Measurements from ENCODE around the gene GAMT.
A peak's percentile ranks its signal among the peaks of the same experiment; 100 is the strongest.

The GAMT gene

GRCh38 chr19:1383312-1384084, 17.8 kb downstream of the GAMT start, which contains the start of gene NDUFS7:
TSS of gene NDUFS7 (plus strand) at chr19:1383907. CDS start at chr19:1383927, 20 bp downstream.
- peak; percentile 83 for DNase-seq

DNA sequence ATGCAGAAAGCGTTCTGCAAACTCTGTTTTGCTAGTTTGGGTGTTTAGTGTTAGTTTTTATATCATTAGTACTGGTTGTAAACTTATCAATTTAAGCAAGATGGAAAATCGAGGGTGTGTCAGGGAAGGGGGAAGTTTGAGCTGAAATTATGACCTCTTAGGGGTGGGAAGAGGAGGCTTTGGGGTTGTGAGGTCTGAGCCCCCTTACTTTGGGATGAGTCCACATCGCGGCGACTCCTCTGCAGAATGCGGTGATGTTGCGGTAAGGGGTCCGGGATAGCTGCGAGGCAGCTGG, 18.4 kb downstream of the GAMT start:
- DNase-seq = no peak

GRCh38 chr19:1382250-1382649, 19.1 kb downstream of the GAMT start:
- no peak for DNase-seq

- DNase-seq = no peak
Observed at GRCh38 chr19:1379961-1380489, 21.3 kb downstream of the GAMT start.

DNA sequence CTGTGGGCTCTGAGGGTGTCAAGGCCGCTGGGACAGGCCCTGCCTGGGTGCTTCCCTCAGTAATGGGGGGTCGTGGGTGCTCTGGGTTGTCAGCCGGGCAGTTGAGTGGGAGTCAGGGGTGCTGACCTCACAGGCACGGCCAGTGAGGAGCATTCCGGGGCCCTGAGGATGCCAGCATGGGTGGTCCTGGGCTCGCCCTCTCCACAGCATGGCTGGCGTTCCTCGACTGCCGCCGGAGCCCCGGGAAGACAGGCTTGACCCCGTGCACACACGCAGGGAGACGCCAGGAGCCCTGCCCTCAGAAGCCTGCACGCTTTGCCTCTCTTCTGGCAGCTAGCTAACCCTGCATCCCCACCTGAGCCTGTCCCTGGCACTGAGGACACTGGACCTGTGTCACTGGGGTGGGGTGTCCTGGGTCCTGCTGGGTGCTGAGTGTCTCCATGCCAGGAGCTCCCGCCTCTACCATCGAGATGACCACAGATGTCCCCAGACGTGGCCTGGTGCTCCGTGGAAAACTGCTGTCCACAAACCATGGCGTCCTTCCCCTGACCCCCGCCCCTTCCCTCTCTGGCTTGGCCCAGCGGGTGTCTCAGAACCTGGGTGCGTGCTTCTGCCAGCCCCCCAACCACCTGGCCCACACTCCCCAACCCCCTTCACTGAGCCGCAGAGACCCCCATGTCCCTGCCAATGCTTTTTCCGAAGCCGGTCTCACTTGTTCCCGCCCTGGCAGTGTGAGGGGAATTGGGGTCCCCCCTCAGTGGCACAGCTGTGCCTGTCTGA, 22.0 kb downstream of the GAMT start:
- no peak for DNase-seq

DNA sequence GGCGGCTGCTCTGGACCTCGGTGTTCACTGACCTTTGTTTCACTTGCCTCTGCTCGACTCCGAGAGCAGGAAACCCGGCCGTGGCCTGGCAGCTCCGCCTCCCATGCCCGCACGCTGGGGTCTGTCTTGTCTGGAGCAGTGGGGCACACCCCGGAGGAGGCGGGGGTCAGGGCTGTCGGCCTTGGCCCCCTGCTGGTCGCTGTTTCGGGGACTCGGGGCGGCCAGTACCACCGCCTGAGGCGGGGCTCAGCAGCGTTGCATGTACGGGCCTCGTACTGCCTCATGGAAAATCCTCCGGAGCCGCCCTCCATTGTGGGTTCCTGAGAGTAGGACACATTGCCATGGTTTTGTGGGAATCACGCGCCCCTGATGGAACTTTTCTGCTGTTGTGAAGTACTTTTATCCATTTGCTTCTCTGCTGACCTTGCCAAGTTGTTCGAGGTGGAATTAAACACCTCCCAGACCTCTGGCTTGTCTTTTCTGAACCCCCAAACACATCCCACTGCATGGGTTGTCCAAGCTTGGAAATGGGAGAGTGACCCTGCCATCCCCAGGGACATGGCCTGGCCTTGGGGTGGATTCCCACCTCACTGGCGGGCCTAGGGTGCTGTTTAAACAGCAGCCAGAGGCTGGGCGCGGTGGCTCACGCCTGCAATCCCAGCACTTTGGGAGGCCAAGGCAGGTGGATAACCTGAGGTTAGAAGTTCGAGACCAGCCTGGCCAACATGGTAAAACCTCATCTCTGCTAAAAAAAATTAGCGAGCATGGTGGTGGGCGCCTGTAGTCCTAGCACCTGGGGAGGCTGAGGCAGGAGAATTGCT, 23.2 kb downstream of the GAMT start:
- no peak for DNase-seq

GRCh38 chr19:1377176-1377964, 24.0 kb downstream of the GAMT start:
- no peak for DNase-seq

- DNase-seq = no peak
Observed at GRCh38 chr19:1376415-1376805, 24.9 kb downstream of the GAMT start.

DNA sequence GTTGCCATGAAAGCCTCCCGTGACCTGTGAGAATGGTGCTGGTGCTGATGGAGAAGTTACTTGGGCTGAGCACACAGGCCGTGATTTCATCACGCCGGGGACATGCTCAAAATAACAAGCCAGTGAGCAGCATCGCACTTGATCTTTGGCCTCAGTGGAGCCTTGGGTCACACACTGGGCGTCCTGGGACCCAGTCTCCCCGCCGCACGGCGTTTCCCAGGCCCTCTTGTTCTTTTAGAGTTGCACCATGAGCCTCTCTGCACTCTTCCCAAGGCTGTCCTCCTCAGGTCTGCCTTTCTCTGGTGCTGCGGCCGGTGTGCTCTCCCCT, 27.1 kb downstream of the GAMT start:
- no peak for DNase-seq

DNA sequence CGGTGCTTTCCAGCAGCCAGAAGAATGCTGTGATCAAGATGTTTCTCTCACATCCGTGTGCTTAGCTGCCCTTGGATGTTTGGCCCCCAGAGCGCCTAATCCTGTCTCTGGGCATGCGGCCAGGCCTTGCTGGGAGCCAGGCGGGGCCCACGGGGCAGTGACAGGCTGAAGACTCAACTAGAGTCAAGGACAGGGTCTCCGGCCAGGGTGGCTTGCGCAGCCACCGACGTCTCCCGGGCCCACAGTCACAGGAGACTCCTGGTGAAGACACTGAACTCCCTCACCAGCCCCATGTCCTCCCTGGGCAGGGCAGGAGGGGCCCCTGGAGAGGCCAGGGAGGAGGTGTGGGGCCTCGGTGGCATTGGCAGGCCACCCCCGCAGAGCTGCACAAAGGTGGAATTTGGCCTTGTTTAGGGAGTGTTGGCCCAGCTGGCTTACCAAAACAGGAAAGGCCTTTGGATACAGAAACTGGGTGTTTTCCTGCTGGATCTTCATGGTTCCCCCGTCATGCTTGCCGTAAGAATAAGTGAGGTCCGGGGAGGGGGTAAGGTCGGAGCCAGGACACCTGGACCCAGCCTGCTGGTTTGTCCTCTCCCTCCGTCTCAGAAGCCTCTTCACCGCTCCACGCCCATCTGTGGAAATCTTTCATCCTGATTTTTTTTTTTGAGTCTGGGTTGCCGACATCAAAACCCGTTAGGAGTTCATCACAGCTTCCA, 27.6 kb downstream of the GAMT start:
- DNase-seq = no peak

- no peak for DNase-seq
Observed at GRCh38 chr19:1373042-1373533, 28.3 kb downstream of the GAMT start.

DNA sequence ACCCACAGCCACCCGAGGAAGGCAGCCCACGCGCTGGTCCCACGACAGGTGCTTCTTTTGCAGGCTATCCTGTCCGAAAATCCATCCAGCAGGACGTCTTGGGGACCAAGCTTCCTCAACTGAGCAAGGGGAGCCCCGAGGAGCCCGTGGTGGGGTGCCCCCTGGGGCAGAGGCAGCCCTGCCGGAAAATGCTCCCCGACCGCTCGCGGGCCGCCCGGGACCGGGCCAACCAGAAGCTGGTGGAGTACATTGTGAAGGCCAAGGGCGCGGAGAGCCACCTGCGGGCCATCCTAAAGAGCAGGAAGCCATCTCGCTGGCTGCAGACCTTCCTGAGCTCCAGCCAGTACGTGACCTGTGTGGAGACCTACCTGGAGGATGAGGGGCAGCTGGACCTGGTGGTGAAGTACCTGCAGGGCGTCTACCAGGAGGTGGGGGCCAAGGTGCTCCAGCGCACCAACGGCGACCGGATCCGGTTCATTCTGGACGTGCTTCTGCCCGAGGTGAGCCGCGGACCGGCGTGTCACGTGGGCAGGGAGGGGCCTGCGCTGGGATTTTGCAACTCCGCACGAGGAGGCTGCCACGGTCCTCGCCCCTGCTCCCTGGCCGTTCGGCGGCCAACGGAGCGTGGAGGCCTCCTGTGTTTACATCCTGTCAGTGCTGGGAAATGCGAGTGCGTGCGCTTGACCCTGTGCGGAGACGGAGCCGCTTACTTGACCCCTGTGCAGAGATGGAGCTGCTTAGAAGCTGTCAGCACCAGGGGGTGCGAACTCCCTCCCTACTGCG, 30.6 kb downstream of the GAMT start:
- no peak for DNase-seq

GRCh38 chr19:1369214-1369805, 32.0 kb downstream of the GAMT start:
- no peak for DNase-seq

GRCh38 chr19:1366899-1367870, 34.2 kb downstream of the GAMT start:
- no peak for DNase-seq

- no peak for DNase-seq
Observed at GRCh38 chr19:1366296-1366695, 35.0 kb downstream of the GAMT start.

DNA sequence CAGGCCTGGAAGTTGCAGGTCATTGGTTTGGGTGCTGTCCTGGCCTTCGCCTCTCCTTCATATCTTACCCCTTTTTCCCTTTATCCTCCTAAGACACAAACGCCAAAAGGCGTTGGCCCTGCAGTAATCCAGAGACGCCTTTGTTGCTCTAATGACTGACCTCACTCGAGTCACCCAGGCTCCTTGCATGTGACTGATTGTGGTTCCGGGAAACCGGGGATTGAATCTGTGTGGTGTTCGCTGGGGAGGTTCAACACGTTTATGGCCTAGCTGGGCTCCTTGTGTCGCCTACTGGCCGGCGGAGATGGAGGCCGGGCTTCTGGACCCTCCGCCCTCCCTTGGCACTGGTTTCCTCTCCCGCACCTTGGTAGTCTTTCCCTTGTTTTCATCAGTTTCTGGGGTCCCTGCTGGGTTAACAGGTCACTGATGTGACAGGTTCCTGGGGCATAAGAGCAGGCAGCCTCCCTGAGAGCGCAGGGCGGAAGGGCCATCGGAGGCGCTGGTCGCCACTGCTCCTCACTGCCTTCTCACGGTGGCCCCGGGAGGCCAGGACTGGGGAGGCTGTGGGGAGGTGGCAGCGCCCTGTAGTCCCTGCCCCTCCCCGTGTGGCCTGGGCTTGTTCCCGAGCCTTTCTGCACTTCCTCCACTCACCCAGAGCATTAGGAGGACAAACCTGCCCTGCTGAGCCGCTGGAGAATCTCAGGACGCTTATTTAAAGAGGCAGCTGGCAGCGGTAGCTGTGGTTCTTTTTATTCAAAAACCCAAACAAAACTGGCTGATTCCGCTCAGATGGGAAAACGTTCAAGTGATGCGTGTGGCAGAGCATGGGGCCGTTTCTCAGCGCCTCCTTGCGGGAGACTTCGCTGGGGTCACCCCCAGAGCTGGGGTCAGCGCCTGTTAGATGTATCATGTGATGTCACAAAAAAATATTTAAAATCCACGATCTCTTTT, 35.7 kb downstream of the GAMT start:
- no peak for DNase-seq

GRCh38 chr19:1364070-1364704, 37.2 kb downstream of the GAMT start:
- DNase-seq = no peak

GRCh38 chr19:1363599-1363998, 37.7 kb downstream of the GAMT start:
- no peak for DNase-seq

Data from NCI-H2029 (cell line).